ENCODE results near the gene CFAP74.
"Not testable (repeated sequence)": the region's sequence is repeated elsewhere in the genome, so short reads cannot be mapped to it uniquely, and the experiment has no call there.

The CFAP74 gene

DNA sequence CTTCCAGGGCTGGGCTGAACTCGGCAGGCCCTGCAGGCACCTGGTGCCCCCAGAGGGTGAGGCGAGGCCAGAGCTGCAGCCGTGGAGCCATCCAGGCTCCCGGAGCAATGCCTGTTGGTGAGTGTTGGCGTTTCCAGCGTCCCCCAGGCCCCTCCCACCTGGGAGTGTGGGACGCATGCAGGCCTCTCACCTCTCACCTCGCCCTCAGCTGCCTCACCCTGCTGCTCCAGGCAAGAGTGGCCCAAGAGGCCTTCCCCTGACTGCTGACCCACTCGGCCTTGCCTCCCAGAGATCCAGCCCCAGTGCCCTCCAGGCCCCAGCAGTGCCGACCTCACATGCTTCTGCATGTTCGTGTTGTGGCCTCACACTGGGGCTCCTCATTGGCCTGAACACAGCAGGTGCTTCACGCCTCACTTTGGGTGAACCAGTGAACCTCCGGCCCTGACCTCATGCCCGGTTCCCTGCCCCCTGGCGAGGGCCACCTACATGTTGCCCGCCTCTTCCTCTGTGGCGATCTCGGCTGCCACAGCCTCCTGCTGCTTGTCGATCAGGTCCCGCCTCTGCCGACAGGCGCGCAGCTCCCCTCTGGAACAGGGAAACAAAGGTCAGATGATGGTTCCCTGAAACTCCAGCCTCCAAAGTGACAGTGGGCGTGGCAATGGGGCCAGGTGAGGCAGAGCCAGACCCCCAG, 17.0 kb downstream of the CFAP74 start:
- DNase-seq: no peak

DNA sequence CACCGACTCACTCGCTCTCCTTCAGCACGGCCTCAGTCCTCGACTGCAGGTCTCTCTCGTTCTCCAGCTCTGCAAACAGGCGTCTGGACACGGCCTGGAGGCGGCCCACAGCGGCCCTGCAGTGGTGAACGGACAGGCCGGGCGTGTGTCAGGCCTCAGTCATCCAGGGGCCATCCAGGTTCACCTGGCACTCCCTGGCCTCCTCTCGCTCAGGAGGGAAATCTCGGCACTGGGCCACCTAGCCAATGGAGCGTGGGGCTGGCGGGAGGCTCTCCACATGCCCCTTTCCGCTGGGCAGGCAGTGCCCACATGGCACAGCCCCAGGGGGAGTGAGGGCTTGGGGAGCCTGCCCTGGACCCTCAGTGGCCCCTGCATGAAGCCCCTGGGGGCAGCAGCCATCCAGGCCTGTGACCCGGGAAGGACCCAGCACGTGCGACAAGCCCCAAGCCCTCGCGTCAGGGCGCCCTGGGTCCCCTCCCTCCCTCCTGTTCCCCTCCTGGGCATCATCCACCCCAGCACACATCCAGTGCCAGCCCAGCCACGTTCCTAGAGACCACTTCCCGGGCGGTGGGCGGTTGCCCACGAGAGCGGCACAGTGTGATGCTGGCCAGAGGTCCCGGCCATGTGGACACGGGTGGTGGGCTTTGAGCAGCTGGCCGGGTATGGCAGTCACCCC, 18.1 kb downstream of the CFAP74 start:
- DNase-seq: no peak

DNA sequence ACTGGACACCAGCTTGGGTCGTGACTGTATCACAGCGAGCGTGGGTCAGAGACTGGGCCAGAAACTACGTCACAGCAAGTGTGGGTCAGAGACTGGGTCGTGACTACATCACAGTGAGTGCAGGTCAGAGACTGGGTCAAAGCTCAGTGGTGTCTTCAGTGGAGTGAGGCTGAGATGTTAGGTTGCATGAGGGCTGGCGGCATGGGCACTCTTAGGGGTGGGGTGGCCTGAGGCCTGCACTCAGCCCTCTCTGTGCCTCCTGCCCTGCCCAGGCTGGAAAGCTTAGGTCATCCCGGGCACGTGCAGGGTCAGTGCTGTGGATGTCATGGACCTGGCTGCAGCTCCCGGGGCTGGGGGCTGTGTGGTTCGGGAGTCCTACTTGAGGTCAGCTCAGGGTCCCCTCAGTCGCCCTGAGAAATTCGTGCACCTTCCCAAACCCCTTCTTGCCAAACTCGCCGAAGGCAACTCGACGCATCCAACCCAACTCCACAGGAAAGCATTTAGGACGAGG, 19.0 kb downstream of the CFAP74 start:
- DNase-seq: no peak

- DNase-seq: no peak
These were observed 21.0 kb downstream of the CFAP74 start for GRCh38 chr1:1982379-1983232.

- not testable (repeated sequence) for DNase-seq
These were observed 21.8 kb downstream of the CFAP74 start for GRCh38 chr1:1981631-1982327.

DNA sequence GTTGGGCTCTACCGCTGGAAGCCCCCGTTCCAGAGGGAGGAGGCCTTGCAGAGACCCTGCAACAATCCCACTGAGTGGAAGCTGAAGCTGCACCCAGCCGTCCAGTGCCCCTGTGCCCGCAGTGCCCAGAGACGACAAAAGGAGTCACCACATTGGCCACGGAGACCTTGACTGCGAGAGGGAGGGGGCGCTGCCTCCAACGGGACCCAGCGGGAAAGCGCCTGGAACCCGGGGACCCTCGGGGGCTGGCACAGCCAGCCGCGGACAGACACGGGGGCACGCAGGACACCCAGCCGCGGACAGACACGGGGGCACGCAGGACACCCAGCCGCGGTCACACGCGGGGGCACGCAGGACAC, 22.5 kb downstream of the CFAP74 start:
- DNase-seq: no peak

- no peak for DNase-seq
These were observed 23.0 kb downstream of the CFAP74 start for GRCh38 chr1:1980467-1981141.

DNA sequence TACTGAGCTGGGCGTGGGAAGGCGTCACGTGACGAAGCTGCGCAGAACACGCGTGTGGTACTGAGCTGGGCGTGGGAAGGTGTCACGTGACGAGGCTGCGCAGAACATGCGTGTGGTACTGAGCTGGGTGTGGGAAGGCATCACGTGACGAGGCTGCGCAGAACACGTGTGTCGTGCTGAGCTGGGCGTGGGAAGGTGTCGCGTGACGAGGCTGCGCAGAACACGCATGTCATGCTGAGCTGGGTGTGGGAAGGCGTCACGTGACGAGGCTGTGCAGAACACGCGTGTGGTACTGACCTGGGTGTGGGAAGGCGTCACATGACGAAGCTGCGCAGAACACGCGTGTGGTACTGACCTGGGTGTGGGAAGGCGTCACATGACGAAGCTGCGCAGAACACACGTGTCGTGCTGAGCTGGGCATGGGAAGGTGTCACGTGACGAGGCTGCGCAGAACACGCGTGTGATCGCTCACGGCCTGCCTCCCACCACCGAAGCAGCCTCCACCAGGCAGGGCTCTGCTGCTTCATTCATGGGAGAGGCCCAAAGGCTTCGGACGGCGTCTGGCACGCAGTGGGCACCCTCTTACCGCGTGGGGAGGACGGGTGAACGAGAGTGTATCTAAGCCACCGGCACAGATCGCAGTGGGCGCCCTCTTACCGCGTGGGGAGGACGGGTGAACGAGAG, 24.0 kb downstream of the CFAP74 start:
- no peak for DNase-seq

DNA sequence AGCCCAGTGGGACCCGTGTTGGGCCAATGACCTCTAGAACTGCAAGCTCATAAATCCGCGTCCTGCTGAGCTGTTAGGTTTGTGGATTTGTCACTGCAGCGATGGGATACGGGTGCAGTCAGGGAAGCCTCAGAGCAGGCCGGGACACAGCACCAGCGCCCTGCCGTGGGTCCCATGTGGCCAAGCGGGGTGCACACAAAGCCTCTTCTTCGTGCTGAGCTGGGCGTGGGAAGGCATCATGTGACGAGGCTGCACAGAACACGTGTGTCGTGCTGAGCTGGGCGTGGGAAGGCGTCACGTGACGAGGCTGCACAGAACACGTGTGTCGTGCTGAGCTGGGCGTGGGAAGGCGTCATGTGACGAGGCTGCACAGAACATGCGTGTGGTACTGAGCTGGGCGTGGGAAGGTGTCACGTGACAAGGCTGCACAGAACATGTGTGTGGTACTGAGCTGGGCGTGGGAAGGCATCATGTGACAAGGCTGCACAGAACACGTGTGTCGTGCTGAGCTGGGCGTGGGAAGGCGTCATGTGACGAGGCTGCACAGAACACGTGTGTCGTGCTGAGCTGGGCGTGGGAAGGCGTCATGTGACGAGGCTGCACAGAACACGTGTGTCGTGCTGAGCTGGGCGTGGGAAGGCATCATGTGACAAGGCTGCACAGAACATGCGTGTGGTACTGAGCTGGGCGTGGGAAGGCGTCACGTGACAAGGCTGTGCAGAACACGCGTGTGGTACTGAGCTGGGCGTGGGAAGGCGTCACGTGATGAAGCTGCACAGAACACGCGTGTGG, 24.7 kb downstream of the CFAP74 start:
- not testable (repeated sequence) for DNase-seq

GRCh38 chr1:1978108-1978507, 25.5 kb downstream of the CFAP74 start:
- no peak for DNase-seq

GRCh38 chr1:1976031-1976430, 27.6 kb downstream of the CFAP74 start:
- DNase-seq: no peak

GRCh38 chr1:1975535-1975934, 28.1 kb downstream of the CFAP74 start:
- DNase-seq: no peak

- no peak for DNase-seq
These were observed 28.8 kb downstream of the CFAP74 start for GRCh38 chr1:1974834-1975233.

DNA sequence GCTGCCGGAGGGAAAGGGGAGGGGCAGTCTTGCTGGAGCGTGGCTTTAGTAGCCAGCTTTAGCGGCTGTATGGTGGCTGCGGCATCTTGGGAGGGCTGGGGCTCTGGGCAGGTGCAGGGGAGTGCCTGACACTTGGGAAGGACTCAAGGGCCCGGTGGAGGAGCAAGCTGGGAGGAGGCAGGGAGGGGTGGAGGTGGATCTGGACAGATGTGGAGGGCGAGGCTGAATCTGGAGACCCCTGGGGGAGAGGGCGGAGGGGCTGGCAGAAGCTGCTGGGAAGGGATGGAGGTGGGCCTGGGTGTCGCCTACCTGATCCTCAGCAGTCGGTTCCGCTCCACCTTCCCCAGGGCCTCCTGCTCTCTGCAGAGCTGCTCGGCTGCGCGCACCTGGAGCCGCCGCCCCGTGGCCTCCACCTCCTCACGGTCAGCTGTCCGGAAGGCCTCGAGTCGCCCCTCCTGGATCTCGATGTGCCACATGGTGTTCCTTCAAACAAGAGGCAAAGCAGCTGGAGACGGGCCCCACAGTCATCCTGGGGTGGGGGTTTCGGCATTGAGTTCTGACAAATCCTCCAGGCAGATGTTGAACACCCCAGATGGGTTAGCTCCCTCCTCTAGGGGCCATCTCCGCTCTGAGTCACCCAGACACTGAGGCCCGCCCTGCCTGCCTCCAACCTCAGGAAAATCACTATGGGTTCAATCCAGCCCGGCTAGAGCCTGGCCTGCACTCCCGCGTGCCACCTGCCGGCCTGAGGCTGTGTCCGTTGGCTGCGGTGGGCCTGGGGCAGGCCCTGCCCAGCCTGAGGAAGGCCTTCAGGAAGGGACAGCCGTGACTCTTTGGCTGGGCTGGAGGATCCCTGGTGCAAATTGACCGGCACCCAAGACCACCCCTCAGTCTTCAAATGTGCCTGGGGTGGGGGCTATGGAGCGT, 29.6 kb downstream of the CFAP74 start:
- DNase-seq: no peak

DNA sequence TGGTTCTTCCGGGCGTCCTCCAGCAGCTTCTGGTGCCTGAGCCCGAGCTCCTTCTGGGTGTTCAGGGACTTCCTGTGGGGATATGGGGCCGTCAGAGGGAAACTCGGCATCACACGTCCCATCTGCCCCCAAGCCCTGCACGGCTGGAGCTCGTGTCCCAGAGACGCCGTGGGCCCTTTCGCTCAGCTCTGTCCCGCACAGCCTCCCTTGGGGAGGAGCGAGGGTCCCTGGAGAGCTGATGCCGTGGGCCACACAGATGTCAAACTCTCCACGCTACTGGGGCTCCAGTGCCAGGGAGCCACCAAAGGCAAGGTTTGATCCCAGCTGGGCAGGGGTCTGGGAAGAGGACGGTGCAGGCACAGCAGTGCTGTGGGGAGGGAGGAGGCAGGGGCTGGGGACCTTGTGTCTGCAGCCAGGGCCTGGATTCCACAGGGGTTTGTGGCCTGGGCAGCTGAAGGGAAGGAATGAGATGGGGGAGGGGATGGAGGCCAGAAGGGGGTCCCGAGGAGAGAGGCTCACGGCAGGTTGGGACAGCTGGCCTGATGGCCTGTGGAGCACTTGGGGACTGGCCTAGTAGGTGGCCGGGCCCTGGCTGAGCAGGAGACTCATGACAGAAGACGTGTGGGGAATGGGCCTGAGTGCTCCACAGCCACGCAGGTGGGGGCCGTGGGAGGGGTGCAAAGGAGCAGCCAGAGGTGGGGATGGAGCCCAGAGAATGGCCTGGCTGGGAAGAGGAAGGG, 30.4 kb downstream of the CFAP74 start:
- DNase-seq: no peak

GRCh38 chr1:1971688-1972087, 31.9 kb downstream of the CFAP74 start:
- no peak for DNase-seq

GRCh38 chr1:1971017-1971416, 32.6 kb downstream of the CFAP74 start:
- no peak for DNase-seq

- no peak for DNase-seq
These were observed 33.5 kb downstream of the CFAP74 start for GRCh38 chr1:1969953-1970716.
